H1 (cell line): ENCODE measurements around the gene LILRB4.
"Not testable (repeated sequence)": the region's sequence is repeated elsewhere in the genome, so short reads cannot be mapped to it uniquely, and the experiment has no call there.

Experiments
- ATF2 ChIP-seq: IDR thresholded peaks from 2 replicates; pipeline ENCODE4 v1.6.1; 2012; ENCODE audit warnings: low read length, inconsistent platforms
- ATF3 ChIP-seq: IDR thresholded peaks from 2 replicates; pipeline ENCODE4 v1.6.1; 2011; ENCODE audit warnings: low read depth, mild to moderate bottlenecking, low read length; ENCODE audit not compliant: insufficient read depth
- BRCA1 ChIP-seq: IDR thresholded peaks from 2 replicates; pipeline ENCODE4 v1.6.1; 2012; ENCODE audit warnings: low read depth, low read length, improper control_type of control experiment
- CREB1 ChIP-seq: IDR thresholded peaks from 2 replicates; pipeline ENCODE4 v1.6.1; 2012; ENCODE audit warnings: inconsistent platforms
- CTCF ChIP-seq, 3 experiments: IDR thresholded peaks; 1 replicate in 2 of 3; 2 replicates in 1 of 3; pipeline versions ENCODE4 v1.5.1 to v1.6.1; 2011; ENCODE audit warnings: low read length in 3 of 3, mild to moderate bottlenecking in 3 of 3, inconsistent platforms in 2 of 3, low read depth in 1 of 3, moderate library complexity in 1 of 3; ENCODE audit not compliant: insufficient read depth in 1 of 3; ENCODE audit errors: control extremely low read depth in 1 of 3
- EZH2 ChIP-seq: fragments of 200-600 bp; sonication (generic); IDR thresholded peaks from 2 replicates; pipeline ENCODE4 v1.7.1; 2012; ENCODE audit warnings: low read depth, mild to moderate bottlenecking, moderate library complexity, low read length, inconsistent platforms; ENCODE audit not compliant: severe bottlenecking
- HDAC2 ChIP-seq, 2 experiments: fragments of 300-600 bp in 1 of 2; sonication (generic) in 1 of 2; IDR thresholded peaks; 2 replicates each; pipeline ENCODE4 v1.6.1; 2011 to 2012; ENCODE audit warnings: low read depth in 2 of 2, low read length in 2 of 2, mild to moderate bottlenecking in 2 of 2, moderate library complexity in 2 of 2, borderline replicate concordance in 1 of 2, inconsistent platforms in 1 of 2
- PHF8 ChIP-seq: fragments of 200-600 bp; sonication (generic); conservative IDR thresholded peaks from 2 replicates; pipeline ENCODE4 v1.7.1; 2012; ENCODE audit warnings: low read depth, mild to moderate bottlenecking, inconsistent platforms, low read length, moderate library complexity
- POLR2A ChIP-seq, 2 experiments: IDR thresholded peaks; 1 replicate in 1 of 2; 2 replicates in 1 of 2; pipeline ENCODE4 v1.6.1; 2011; ENCODE audit warnings: low read depth in 2 of 2, low read length in 2 of 2, mild to moderate bottlenecking in 2 of 2; ENCODE audit errors: control extremely low read depth in 1 of 2
- SIRT6 ChIP-seq: IDR thresholded peaks from one replicate; pipeline ENCODE4 v1.7.1; 2012; ENCODE audit warnings: low read length, inconsistent platforms
- SUZ12 ChIP-seq: fragments of 200-600 bp; sonication (generic); IDR thresholded peaks from 2 replicates; pipeline ENCODE4 v1.6.1; 2012; ENCODE audit warnings: mild to moderate bottlenecking, inconsistent platforms, low read length, moderate library complexity, mixed read lengths
- TBP ChIP-seq: IDR thresholded peaks from 2 replicates; pipeline ENCODE4 v1.6.1; 2011; ENCODE audit warnings: low read depth, low read length, improper control_type of control experiment
- YY1 ChIP-seq: IDR thresholded peaks from 2 replicates; pipeline ENCODE4 v1.6.1; 2011; ENCODE audit warnings: low read depth, mild to moderate bottlenecking, low read length

GRCh38 chr19:54643583-54643982 lies 19.2 kb upstream of the LILRB4 start:
- not testable (repeated sequence) for TF ChIP-seq CTCF (IDR thresholded peaks at IDR 0.05; ENCODE audit: control extremely low read depth in 1 of 3, insufficient read depth in 1 of 3, low read depth in 1 of 3, low read length in 3 of 3); ATF3; PHF8; SUZ12; TBP; POLR2A (IDR thresholded peaks at IDR 0.05; ENCODE audit: control extremely low read depth in 1 of 2, low read depth in 2 of 2, low read length in 2 of 2); YY1; BRCA1; CREB1; EZH2; HDAC2 (IDR thresholded peaks at IDR 0.05; ENCODE audit: borderline replicate concordance in 1 of 2, low read depth in 2 of 2, low read length in 2 of 2); ATF2; SIRT6
